ENCODE results near the gene RABGAP1.

Gene RABGAP1

DNA sequence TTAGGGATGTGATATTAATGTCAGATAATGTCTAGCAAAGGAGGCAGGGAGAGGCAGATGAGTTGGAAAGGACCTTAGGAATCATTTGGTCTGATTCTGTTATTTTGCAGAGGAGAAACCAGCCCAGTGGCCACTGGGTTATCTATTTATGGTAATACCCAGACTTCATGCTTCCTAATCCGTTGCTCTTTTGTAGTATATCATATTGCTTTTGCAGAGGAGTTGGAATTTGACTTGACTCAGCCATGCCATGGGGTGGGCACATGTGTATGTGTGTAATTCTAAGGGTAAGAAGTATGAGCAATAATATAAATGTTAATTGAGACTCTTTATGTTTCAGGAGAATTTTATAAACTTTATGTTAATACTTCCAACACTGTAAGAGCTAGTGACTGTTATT is 100.0 kb downstream of the RABGAP1 start:
- Histone ChIP-seq H3K4me1 (ENCODE audit: control insufficient read depth in 2 of 2, insufficient read depth in 2 of 2, low read length in 2 of 2) (no peaks in the 10 kb centered on the region), H3K27me3 (ENCODE audit: control insufficient read depth in 2 of 2, insufficient read depth in 2 of 2, low read length in 2 of 2) (no peaks in the 10 kb centered on the region), H3K27ac (ENCODE audit: low read depth in 2 of 2, low read length in 2 of 2) (no peak overlapping the region), H3K9ac (ENCODE audit: low read depth in 1 of 2, low read length in 2 of 2) (no peak overlapping the region), H3K36me3 (ENCODE audit: control insufficient read depth in 2 of 2, insufficient read depth in 2 of 2, low read length in 2 of 2) (peaks cover 2 to 9% of the 10 kb centered on the region in 2 donors), H3K9me3 (ENCODE audit: control insufficient read depth in 2 of 2, low read length in 2 of 2) (no peaks in the 10 kb centered on the region), H3K4me3 (ENCODE audit: low read length in 2 of 2) (no peak overlapping the region)

DNA sequence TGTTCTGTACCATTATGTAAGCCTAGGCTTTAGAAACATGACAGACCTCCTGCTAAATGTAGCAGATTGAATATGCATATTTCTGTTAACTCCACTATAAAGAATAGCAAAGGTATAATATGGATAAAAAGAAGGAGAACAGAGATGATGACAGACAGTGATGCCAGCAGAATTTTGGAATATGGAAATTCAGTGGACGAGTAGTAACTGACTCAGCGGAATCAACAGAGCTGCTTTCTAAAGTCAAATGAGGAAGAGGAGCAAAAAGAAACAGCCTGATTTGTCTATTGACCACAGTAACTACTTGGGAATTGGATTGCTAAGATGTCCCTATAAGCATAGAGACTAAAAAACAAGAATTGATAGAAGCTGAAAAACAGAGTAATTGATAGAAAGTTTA is 100.7 kb downstream of the RABGAP1 start:
- peaks cover 2 to 9% of the 10 kb centered on the region in 2 donors for H3K36me3 ChIP-seq (ENCODE audit: control insufficient read depth in 2 of 2, insufficient read depth in 2 of 2, low read length in 2 of 2)
- no peaks in the 10 kb centered on the region for H3K27me3 ChIP-seq (ENCODE audit: control insufficient read depth in 2 of 2, insufficient read depth in 2 of 2, low read length in 2 of 2)
- H3K27ac ChIP-seq (ENCODE audit: low read depth in 2 of 2, low read length in 2 of 2): no peak overlapping the region
- H3K9ac ChIP-seq (ENCODE audit: low read depth in 1 of 2, low read length in 2 of 2): no peak overlapping the region
- no peak overlapping the region for H3K4me3 ChIP-seq (ENCODE audit: low read length in 2 of 2)
- H3K9me3 ChIP-seq (ENCODE audit: control insufficient read depth in 2 of 2, low read length in 2 of 2): no peaks in the 10 kb centered on the region
- H3K4me1 ChIP-seq (ENCODE audit: control insufficient read depth in 2 of 2, insufficient read depth in 2 of 2, low read length in 2 of 2): peaks cover 0 to 4% of the 10 kb centered on the region in 2 donors

DNA sequence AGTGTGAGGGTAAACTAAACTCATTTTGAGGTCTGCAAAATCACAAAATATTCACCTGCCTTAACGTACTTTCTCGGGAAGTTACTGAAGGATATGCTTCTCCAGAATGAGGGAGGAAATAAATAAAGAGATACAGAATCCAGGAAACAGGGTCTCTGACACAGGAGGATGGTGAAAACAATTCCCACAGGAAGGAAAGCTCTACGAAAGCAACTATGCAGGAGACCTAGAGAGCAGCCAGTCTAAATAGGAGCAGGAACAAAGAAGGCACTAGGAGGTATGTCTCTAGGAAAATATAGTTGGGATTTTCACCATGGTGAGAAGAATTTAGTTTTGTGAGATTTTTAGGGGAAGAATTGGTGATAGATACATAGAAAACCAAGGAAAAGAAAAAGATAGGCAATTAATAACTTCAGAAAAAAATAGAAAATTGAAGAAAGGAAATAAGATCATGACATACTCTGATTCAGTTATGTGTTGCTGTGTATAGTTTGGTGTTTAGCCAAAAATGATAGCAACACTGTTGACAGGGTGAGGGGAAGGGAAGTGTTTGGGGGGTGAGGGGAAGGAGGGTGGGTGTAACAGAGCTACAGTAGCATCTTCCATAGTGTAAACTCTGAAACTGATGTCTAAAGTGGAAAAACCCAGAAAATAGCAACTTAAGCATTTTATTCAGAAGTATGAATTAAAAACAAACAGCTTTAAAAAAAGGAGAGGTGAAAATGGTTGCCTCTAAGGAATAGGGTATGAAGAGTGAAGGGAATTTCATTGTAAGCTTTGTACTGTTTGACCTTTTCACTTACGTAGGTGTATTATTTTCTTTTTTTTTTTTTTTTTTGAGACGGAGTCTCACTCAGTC is 102.5 kb downstream of the RABGAP1 start:
- Histone ChIP-seq H3K27ac (ENCODE audit: low read depth in 2 of 2, low read length in 2 of 2) (peak overlapping the region in 1 of 2 donors; percentile 37), H3K4me1 (ENCODE audit: control insufficient read depth in 2 of 2, insufficient read depth in 2 of 2, low read length in 2 of 2) (peaks cover 0 to 10% of the 10 kb centered on the region in 2 donors), H3K9ac (ENCODE audit: low read depth in 1 of 2, low read length in 2 of 2) (no peak overlapping the region), H3K27me3 (ENCODE audit: control insufficient read depth in 2 of 2, insufficient read depth in 2 of 2, low read length in 2 of 2) (no peaks in the 10 kb centered on the region), H3K36me3 (ENCODE audit: control insufficient read depth in 2 of 2, insufficient read depth in 2 of 2, low read length in 2 of 2) (peaks cover 2 to 7% of the 10 kb centered on the region in 2 donors), H3K4me3 (ENCODE audit: low read length in 2 of 2) (no peak overlapping the region), H3K9me3 (ENCODE audit: control insufficient read depth in 2 of 2, low read length in 2 of 2) (no peaks in the 10 kb centered on the region)

DNA sequence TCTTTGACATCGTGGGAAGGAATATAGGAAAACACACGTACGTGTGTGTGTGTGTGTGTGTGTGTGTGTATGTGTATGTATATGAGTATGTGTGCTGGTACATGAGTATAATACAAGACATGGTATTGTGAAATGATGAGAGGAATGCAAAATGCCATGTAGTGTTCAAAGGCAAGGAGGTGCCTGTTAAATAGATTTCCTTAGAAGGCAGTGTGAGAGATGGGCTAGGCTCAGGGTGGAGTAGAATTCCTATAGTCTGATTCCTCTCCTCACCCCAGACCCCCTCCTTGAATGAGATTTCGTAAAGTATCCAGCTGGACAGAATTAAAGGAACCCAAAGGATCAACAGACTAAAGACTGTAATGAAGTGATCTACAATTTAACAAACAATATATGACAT is 103.8 kb downstream of the RABGAP1 start:
- Histone ChIP-seq H3K4me1 (ENCODE audit: control insufficient read depth in 2 of 2, insufficient read depth in 2 of 2, low read length in 2 of 2) (peaks cover 0 to 22% of the 10 kb centered on the region in 2 donors), H3K27ac (ENCODE audit: low read depth in 2 of 2, low read length in 2 of 2) (peak overlapping the region in 1 of 2 donors; percentile 26), H3K9me3 (ENCODE audit: control insufficient read depth in 2 of 2, low read length in 2 of 2) (no peaks in the 10 kb centered on the region), H3K36me3 (ENCODE audit: control insufficient read depth in 2 of 2, insufficient read depth in 2 of 2, low read length in 2 of 2) (peaks cover 2 to 7% of the 10 kb centered on the region in 2 donors), H3K27me3 (ENCODE audit: control insufficient read depth in 2 of 2, insufficient read depth in 2 of 2, low read length in 2 of 2) (no peaks in the 10 kb centered on the region), H3K4me3 (ENCODE audit: low read length in 2 of 2) (no peak overlapping the region), H3K9ac (ENCODE audit: low read depth in 1 of 2, low read length in 2 of 2) (no peak overlapping the region)

DNA sequence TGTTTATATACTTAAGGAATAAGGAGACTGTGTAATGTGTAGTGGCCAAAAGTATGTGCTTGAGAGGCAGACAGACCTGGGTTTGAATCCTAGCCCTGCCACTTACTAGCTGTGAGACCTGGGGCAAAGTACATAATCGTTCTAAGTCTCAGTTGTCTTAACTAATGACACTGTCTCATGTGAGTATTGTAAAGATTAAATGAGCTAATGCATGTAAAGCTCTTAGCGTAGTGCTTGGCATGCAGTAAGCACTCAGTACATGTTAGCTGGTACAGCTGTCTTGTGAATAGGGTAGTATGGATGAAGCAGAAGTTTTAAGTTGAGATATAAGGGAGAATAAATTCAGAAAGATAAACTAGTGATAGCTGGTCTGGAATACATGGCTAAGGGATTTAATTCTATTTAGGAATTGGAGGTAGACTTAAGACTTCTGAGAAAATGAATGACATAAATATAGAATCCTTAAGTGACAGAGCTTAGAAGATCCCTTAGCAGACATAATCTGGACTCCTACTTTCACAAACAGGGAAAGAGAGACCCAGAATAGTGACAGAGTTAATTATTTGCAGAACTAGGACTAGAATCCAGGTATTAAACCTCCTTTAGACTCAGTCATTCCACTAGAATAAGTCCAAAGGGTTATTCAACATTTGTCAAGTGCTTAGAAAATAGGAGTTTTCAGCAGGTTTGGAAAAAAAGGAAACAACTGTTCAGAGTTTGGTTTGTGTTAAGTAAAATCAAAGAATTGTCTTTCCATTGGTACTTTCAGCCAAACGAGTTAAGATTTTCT is 105.8 kb downstream of the RABGAP1 start:
- Histone ChIP-seq H3K9ac (ENCODE audit: low read depth in 1 of 2, low read length in 2 of 2) (peak overlapping the region in 1 of 2 donors; percentile 7), H3K4me1 (ENCODE audit: control insufficient read depth in 2 of 2, insufficient read depth in 2 of 2, low read length in 2 of 2) (peaks cover 0 to 33% of the 10 kb centered on the region in 2 donors), H3K9me3 (ENCODE audit: control insufficient read depth in 2 of 2, low read length in 2 of 2) (no peaks in the 10 kb centered on the region), H3K4me3 (ENCODE audit: low read length in 2 of 2) (no peak overlapping the region), H3K27me3 (ENCODE audit: control insufficient read depth in 2 of 2, insufficient read depth in 2 of 2, low read length in 2 of 2) (no peaks in the 10 kb centered on the region), H3K27ac (ENCODE audit: low read depth in 2 of 2, low read length in 2 of 2) (peak overlapping the region in 1 of 2 donors; percentile 70), H3K36me3 (ENCODE audit: control insufficient read depth in 2 of 2, insufficient read depth in 2 of 2, low read length in 2 of 2) (peaks cover 2 to 5% of the 10 kb centered on the region in 2 donors)

DNA sequence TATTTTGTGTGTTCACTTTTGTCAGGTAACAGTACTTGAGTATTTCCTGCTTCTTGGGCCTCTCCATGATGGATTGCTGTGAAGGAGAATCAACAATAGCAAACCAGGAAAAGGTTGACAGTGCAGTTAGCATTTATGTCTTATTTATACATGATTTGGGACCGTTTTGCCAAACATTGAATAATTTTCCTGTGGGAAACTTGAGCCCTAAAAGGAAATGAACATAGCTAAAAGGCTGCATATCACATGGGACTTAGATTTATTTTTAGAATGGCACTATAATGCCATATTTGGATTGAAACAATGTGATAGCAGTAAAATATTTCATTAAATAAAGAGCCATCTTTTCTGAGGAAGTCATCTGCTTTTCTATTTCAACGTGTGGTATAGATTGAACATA is 107.9 kb downstream of the RABGAP1 start:
- no peaks in the 10 kb centered on the region for H3K27me3 ChIP-seq (ENCODE audit: control insufficient read depth in 2 of 2, insufficient read depth in 2 of 2, low read length in 2 of 2)
- peak overlapping the region in 1 of 2 donors; percentile 62 for H3K27ac ChIP-seq (ENCODE audit: low read depth in 2 of 2, low read length in 2 of 2)
- peaks cover 0 to 33% of the 10 kb centered on the region in 2 donors for H3K4me1 ChIP-seq (ENCODE audit: control insufficient read depth in 2 of 2, insufficient read depth in 2 of 2, low read length in 2 of 2)
- H3K9ac ChIP-seq (ENCODE audit: low read depth in 1 of 2, low read length in 2 of 2): no peak overlapping the region
- peaks cover 2 to 5% of the 10 kb centered on the region in 2 donors for H3K36me3 ChIP-seq (ENCODE audit: control insufficient read depth in 2 of 2, insufficient read depth in 2 of 2, low read length in 2 of 2)
- no peaks in the 10 kb centered on the region for H3K9me3 ChIP-seq (ENCODE audit: control insufficient read depth in 2 of 2, low read length in 2 of 2)
- no peak overlapping the region for H3K4me3 ChIP-seq (ENCODE audit: low read length in 2 of 2)

DNA sequence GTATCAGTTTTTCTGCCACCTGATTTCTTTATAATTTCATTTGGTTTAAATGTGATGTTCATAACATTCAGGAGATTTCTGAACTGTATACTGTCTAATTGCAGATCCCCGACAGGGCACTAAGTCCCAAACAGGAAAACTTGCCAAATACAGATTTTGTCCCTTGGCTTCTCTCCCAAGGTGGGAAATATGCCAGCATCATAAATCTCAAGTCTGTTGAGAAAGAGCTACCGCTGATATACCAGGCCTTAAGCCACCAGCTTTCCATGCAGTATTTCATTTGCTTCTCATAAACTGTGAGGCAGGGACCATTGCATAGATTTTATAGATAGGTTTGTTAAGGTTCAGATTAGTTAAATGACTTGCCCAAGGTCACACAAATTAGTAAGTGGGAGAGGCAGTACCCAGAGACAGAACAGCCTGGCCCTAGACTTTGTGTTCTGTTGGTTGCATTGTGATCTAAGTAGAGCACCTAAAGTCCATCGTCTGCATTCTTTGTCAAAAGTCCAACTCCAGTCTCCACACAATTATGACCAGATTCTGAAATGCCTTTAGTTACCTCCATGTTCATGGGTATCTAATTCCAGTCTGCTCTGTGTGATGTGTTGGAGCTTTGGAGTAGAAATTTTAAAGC is 108.9 kb downstream of the RABGAP1 start:
- Histone ChIP-seq H3K27me3 (ENCODE audit: control insufficient read depth in 2 of 2, insufficient read depth in 2 of 2, low read length in 2 of 2) (no peaks in the 10 kb centered on the region), H3K9ac (ENCODE audit: low read depth in 1 of 2, low read length in 2 of 2) (no peak overlapping the region), H3K9me3 (ENCODE audit: control insufficient read depth in 2 of 2, low read length in 2 of 2) (no peaks in the 10 kb centered on the region), H3K4me3 (ENCODE audit: low read length in 2 of 2) (no peak overlapping the region), H3K36me3 (ENCODE audit: control insufficient read depth in 2 of 2, insufficient read depth in 2 of 2, low read length in 2 of 2) (no peaks in the 10 kb centered on the region), H3K4me1 (ENCODE audit: control insufficient read depth in 2 of 2, insufficient read depth in 2 of 2, low read length in 2 of 2) (peaks cover 0 to 33% of the 10 kb centered on the region in 2 donors), H3K27ac (ENCODE audit: low read depth in 2 of 2, low read length in 2 of 2) (peak overlapping the region; percentile 25 to 62)

DNA sequence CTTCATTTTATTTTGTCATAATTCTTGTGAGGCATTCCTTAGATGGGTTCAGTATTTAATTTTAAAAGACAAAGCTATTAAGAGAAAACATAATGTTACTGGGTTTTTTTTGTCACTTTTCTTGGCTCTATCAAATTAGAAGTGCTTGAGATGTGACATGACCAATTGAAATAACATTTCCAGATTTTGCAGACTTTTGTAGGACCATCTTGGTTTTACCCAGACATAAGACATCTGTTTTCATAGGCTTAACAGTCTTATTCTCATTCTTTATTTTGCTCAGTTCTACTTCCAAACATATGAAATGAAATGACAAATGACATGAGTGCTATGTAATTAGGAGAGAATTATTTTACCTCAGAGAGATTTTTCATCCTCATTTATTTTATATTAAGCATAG is 112.2 kb downstream of the RABGAP1 start:
- Histone ChIP-seq H3K4me3 (ENCODE audit: low read length in 2 of 2) (no peak overlapping the region), H3K9me3 (ENCODE audit: control insufficient read depth in 2 of 2, low read length in 2 of 2) (no peaks in the 10 kb centered on the region), H3K36me3 (ENCODE audit: control insufficient read depth in 2 of 2, insufficient read depth in 2 of 2, low read length in 2 of 2) (no peaks in the 10 kb centered on the region), H3K27me3 (ENCODE audit: control insufficient read depth in 2 of 2, insufficient read depth in 2 of 2, low read length in 2 of 2) (no peaks in the 10 kb centered on the region), H3K9ac (ENCODE audit: low read depth in 1 of 2, low read length in 2 of 2) (no peak overlapping the region), H3K4me1 (ENCODE audit: control insufficient read depth in 2 of 2, insufficient read depth in 2 of 2, low read length in 2 of 2) (peaks cover 0 to 23% of the 10 kb centered on the region in 2 donors), H3K27ac (ENCODE audit: low read depth in 2 of 2, low read length in 2 of 2) (no peak overlapping the region)

DNA sequence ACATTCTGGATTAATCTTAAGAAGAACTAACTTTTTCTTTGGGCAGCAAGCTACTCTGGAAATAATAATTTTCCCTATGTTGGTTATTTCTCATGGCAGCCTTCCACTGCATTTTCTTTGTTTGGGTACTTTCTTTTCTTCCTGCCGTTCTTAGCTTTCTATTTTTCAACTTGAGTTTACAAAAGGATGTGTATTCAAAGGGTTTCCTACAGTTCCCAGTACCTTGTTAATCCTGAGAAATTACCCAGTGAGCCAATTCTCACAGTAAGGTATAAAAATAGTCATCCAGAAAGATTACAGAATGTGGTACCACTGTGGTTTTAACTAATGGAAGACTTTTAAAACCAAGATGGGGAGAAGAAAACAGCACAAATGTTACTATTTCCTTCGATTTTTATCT is 112.9 kb downstream of the RABGAP1 start:
- Histone ChIP-seq H3K9me3 (ENCODE audit: control insufficient read depth in 2 of 2, low read length in 2 of 2) (no peaks in the 10 kb centered on the region), H3K4me1 (ENCODE audit: control insufficient read depth in 2 of 2, insufficient read depth in 2 of 2, low read length in 2 of 2) (peaks cover 0 to 19% of the 10 kb centered on the region in 2 donors), H3K27me3 (ENCODE audit: control insufficient read depth in 2 of 2, insufficient read depth in 2 of 2, low read length in 2 of 2) (no peaks in the 10 kb centered on the region), H3K9ac (ENCODE audit: low read depth in 1 of 2, low read length in 2 of 2) (no peak overlapping the region), H3K27ac (ENCODE audit: low read depth in 2 of 2, low read length in 2 of 2) (no peak overlapping the region), H3K4me3 (ENCODE audit: low read length in 2 of 2) (no peak overlapping the region), H3K36me3 (ENCODE audit: control insufficient read depth in 2 of 2, insufficient read depth in 2 of 2, low read length in 2 of 2) (no peaks in the 10 kb centered on the region)

DNA sequence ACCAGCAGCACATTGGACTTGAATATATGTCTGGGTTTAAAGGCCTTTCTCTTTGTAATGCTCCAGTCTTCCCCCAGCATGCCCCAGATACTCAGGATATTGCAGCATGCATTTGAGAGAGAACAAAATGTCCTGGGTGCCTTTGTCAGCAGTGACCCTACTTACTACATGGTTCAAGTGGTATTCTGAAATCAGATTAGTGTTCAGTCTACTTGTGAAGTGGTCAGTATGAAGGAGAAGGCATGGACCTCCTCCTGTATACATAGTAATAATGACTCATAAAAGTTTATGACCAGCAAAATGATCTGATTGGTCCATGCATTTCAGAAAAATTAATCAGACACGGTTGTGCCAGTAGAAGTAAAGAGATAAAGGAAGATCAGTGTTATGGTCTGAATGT is 118.0 kb downstream of the RABGAP1 start:
- Histone ChIP-seq H3K36me3 (ENCODE audit: control insufficient read depth in 2 of 2, insufficient read depth in 2 of 2, low read length in 2 of 2) (peaks cover 0 to 4% of the 10 kb centered on the region in 2 donors), H3K4me1 (ENCODE audit: control insufficient read depth in 2 of 2, insufficient read depth in 2 of 2, low read length in 2 of 2) (no peaks in the 10 kb centered on the region), H3K9ac (ENCODE audit: low read depth in 1 of 2, low read length in 2 of 2) (no peak overlapping the region), H3K9me3 (ENCODE audit: control insufficient read depth in 2 of 2, low read length in 2 of 2) (no peaks in the 10 kb centered on the region), H3K4me3 (ENCODE audit: low read length in 2 of 2) (no peak overlapping the region), H3K27ac (ENCODE audit: low read depth in 2 of 2, low read length in 2 of 2) (no peak overlapping the region), H3K27me3 (ENCODE audit: control insufficient read depth in 2 of 2, insufficient read depth in 2 of 2, low read length in 2 of 2) (no peaks in the 10 kb centered on the region)
